Spleen (tissue), 7 donors: ENCODE data around the gene DUSP15.

Experiments
- POLR2A ChIP-seq, 3 donors: fragments of 450-650 bp; IDR thresholded peaks; one replicate each; pipeline ENCODE4 v1.5.1; 2017; ENCODE audit warnings: antibody characterized with exemption in 3 of 3, mild to moderate bottlenecking in 1 of 3
- TF ChIP-seq, protein P1 (sequence below), 11 experiments: fragments of 200-600 bp in 7 of 11; fragments of 450-650 bp in 4 of 11; sonication (generic) in 4 of 11; IDR thresholded peaks in 8 of 11; conservative IDR thresholded peaks in 3 of 11; 1 replicate in 7 of 11; 2 replicates in 4 of 11; pipeline versions ENCODE4 v1.4.0 to v1.8.0; 2016 to 2021; ENCODE audit warnings: antibody characterized with exemption in 11 of 11, inconsistent platforms in 4 of 11, mild to moderate bottlenecking in 1 of 11
- donor health status: DM: no; HTN: no; CAD: no; lungs with moderate emphysema.
- donor health status: DM: no; HTN: no; CAD: no.
- donor health status: DM: no; HTN: no; CAD: no.

DNA sequence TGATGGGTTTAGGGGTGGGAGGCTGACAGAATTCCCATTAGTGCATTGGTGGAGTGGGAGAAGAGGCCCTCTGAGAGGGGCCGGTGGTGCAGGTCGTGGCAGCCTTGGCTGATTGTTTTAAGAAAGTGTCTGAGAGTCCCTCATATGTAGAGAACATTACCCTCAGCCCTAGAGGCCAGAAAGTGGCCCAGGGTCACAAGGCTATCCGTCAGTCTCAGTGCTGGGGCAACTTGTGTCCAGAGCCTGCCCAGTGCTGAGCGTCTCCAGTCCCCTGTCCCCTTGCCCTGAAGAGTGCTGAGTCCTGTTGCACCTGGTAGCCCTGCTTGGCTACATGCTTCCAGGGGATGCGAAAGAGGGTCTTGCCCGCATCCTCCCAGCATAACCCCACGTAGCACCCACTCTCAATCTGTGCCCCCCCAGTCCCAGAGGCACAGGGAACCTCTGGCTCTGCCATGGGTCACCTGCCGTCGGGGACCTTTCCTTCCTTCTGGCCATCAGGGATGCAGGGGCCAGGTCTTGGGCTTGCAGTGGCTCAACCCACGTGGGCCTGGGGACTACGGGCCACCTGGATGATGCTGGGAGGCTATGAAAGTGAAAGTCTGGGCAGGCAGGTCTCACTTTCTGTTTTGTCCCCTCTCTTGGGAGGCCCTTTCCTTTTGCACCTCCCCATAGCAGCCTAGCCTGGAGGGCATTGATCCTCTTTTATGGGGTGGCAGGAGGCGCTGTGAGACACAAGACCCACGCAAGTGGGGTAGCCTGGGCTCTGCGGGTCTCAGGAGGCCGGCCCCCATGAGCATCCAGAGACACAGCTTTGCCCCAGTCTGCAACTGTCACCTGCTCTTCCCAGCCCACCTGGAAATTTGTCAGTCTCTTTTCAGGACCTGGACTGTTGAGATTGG, 12.2 kb downstream of the DUSP15 start:
- TF ChIP-seq, protein P1, sequence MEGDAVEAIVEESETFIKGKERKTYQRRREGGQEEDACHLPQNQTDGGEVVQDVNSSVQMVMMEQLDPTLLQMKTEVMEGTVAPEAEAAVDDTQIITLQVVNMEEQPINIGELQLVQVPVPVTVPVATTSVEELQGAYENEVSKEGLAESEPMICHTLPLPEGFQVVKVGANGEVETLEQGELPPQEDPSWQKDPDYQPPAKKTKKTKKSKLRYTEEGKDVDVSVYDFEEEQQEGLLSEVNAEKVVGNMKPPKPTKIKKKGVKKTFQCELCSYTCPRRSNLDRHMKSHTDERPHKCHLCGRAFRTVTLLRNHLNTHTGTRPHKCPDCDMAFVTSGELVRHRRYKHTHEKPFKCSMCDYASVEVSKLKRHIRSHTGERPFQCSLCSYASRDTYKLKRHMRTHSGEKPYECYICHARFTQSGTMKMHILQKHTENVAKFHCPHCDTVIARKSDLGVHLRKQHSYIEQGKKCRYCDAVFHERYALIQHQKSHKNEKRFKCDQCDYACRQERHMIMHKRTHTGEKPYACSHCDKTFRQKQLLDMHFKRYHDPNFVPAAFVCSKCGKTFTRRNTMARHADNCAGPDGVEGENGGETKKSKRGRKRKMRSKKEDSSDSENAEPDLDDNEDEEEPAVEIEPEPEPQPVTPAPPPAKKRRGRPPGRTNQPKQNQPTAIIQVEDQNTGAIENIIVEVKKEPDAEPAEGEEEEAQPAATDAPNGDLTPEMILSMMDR (IDR thresholded peaks at IDR 0.05 in 8 of 11, conservative IDR thresholded peaks at IDR 0.05 in 3 of 11), result no peak
- TF ChIP-seq POLR2A (IDR thresholded peaks at IDR 0.05), result no peak
